Left colon (tissue), 2 donors: ENCODE results near the gene TWSG1. TPM values are rescaled to one million over a fixed set of nuclear protein-coding genes. Genes with fewer than 3 reads are reported as not detected.

Source experiments
- ATAC-seq: fragments of 200-7000 bp; cut with Tn5 transposase; one replicate; pipeline ENCODE4 v1.9.1; 2020; ENCODE audit warnings: mild to moderate bottlenecking, moderate library complexity
- DNase-seq, 2 donors: peaks; one replicate each; pipeline ENCODE4 v3.0.0-alpha.2; 2020
- intact Hi-C, 2 donors: fragments of 100-400 bp; cut with DNase I in 1 of 2; cut with micrococcal nuclease in 1 of 2; formaldehyde crosslinking; loops; one replicate each; pipeline versions ENCODE4 v1.11.2 to v1.14.0; 2022; cut with DNase I, micrococcal nuclease
- long read RNA-seq: library from polyadenylated mRNA; unstranded; transcript quantifications from one replicate; pipeline ENCODE4 v2.0.0, GENCODE V29; 2021
- total RNA-seq, 2 donors: library from RNA; stranded (reverse); fragmentation: NEBNext Ultra II Directional; extraction: Animal tissue kit (Norgen Biotek cat#: 25700); gene quantifications; one replicate each; pipeline ENCODE4 v1.2.1, GENCODE V29; 2021
- donor health status: DM: no; HTN: no; CAD: no.
- donor health status: DM: yes; HTN: yes; CAD: no.

The TWSG1 gene
- total RNA-seq = 10 to 100 TPM; 24.5 to 26.7 TPM
- long read RNA-seq, transcript TWSG1-201 (5 exons, 3,756 nt) = major isoform, 72 of 84 reads
- long read RNA-seq, partial matches to known transcripts = 6 of 84 reads
- long read RNA-seq, other reads (novel, unspliced or antisense) = 6 of 84 reads

DNA sequence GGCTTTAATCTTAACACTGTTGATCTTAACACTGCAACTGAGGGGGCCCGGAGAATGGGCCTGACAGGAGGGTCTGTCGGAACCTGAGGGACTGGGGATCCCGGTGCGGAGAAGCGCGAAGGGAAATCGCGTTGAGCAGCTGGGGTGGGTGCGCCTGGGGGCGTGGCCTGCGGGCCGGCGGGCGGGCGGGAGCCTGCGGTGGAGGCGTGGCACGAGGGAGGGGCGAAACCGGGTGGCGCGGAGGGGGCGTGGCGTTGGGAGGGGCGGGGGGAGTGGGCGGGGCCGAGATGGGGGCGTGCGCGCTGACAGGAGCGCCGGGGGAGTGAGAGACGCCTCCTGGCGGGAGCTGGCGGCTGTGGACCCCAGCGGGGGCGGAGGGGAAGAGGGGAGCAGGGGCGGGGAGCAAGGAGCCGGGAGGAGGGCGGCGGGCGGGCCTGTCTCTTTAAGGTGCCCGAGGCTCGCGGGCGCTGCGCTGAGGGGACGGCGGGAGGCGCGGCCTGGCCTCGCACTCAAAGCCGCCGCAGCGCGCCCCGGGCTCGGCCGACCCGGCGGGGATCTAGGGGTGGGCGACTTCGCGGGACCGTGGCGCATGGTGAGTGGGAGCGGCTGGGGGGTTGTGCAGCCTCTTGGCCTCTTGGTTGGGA is at the start of gene TWSG1:
TSS of gene TWSG1 (plus strand) at position 445 of the 644 bp plus-strand sequence. CDS start 2,457 bp downstream, outside the sequence.
- DNase-seq (peak; percentile 93 to 95), ATAC-seq (peak; percentile 90)
- intact Hi-C loops = no loop called here

DNA sequence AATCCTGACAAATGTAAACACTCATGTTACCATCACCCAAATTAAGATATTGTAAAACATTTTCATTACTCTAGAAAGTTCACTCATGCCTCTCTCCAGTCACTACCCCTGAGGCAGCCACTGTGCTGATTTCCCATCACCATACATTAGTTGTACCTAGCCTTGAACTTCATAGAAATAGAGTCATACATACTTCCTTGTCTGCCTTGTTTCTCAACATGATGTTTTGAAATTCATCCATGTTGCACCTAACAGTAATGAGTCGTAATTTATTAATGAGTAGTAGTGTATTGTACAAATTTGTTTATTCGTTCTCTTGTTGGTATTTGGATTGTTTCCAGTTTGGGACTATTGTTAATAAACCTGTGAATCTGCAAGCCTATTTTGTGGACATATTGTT is 49.0 kb upstream of the TWSG1 start:
- DNase-seq (no peak), ATAC-seq (no peak)

DNA sequence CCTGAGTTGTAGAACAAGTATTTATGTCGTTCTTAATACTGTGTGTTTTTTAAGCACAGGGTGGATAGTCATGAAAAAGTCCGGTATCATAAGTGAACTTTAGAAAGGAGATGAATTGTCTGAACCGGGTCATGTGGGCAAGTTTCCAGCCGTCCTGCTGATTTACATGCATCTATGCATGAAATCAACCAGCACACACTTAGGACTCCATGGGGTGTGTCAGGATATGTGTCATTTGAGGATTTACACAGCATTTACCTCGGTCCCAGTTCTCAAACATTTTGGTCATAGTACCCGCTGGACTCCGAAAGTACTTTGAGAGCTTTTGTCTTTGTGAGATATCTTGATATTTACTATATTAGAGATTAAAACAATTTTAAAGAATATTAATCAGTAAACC is 47.5 kb upstream of the TWSG1 start:
- DNase-seq (no peak), ATAC-seq (no peak)
- intact Hi-C loops = no loop called here

More for the DNA sequence above, 49.0 kb upstream of the TWSG1 start:
- intact Hi-C loops = no loop called here

DNA sequence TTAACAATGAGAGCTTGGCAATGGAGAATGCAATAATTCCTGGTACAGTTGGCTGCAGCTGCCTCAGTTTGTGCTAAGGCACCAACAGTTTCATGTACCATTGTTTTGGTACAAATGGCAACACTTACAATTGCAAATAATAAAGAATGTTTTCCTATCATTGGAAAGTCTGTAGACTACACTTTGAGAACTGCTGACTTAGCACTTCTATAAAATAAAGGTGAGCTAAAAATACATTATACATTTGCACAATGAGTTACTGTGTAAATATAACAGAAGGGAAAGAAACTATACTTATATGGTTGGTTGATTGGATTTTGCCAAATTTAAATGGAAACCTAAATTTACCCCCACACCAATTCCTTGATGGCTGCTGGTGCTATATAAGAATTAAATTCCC is 44.9 kb upstream of the TWSG1 start:
- ATAC-seq = no peak
- no peak for DNase-seq
- intact Hi-C loops = no loop called here

DNA sequence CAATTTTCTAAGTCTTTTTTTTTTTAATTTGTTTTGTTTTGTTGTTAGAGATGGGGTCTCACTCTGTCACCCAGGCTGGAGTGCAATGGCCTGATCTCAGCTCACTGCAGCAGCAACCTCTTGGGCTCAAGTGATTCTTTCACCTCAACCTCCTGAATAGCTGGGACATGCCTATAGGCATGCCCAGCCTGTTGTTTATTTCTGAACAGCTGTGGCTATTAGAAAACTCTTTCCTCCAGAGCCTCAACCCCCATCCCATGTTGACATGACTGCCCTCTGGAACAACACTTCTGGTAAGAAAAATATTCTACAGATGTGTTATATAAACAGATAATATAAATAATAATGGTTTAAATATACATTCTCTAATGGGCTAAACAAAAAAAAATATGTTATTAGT is 44.4 kb upstream of the TWSG1 start:
- intact Hi-C loops = no loop called here
- DNase-seq = no peak

DNA sequence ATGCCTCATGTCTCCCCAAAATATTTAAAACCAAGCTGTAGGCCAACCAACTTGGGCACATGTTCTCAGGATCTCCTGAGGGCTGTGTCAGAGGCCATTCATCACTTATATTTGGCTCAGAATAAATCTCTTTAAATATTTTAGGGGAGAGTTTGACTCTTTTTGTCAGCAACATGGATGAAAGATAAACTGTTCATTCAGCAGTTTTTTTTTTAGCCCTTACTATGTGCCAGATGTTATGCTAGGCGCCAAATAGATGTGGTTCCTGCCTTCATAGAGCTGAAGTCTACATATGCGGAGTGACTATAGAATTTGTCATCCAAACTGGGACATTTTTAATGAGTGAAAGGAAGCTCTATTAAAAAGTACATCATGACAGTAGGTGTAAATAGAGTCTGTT is 42.5 kb upstream of the TWSG1 start:
- DNase-seq (no peak), ATAC-seq (no peak)
- intact Hi-C loops = no loop called here

More for the DNA sequence above, 44.4 kb upstream of the TWSG1 start:
- ATAC-seq = no peak

DNA sequence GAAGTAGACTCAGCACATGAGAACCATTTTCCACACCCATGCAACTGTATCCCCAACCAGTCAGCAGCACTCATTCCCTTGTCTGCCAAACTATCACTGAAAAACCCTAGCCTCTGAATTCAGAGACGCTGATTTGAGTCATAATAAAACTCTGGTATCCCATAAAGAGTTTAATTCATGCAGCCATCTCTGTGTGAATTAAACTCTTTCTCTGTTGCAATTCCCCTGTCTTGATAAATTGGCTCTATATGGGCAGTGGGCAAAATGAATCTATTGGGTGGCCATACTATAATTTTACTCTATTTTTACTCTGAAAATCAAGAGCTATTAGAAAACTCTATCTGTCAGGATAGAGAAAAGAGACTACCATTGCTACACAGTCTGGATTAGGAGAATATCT is 40.6 kb upstream of the TWSG1 start:
- no peak for ATAC-seq

DNA sequence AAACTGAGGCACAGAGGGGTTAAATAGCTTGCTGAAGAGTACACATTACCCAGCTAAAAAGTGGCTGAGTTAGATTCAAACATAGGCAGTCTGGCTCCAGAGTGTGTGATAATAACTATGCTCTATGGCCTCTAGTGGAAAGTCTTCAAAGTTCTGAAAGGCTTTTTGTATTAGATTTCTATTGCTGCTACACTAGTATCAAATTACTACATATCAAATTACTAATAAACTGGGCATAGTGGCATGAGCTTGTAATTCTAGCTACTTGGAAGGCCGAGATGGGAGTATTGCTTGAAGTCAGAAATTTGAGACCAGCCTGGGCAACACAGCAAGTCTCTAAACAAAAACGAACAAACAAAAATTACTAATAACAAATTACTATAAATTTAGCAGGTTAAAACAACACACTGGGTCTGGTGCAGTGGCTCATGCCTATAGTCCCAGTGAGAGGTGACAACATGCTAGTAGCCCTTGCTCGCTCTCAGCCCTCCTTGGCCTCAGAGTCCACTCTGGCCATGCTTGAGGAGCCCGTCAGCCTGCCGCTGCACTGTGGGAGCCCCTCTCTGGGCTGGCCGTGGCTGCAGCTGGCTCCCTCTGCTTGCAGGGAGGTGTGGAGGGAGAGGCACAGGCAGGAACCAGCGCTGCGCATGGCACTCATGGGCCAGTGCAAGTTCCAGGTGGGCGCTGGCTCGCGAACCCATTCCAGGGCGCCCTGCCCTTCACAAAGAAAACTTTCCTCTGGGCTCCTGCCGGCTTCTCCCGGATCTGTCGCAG is 38.2 kb upstream of the TWSG1 start:
- ATAC-seq = no peak
- DNase-seq = no peak
- intact Hi-C loops = no loop called here

More for the DNA sequence above, 40.6 kb upstream of the TWSG1 start:
- intact Hi-C loops = no loop called here
- DNase-seq = no peak

DNA sequence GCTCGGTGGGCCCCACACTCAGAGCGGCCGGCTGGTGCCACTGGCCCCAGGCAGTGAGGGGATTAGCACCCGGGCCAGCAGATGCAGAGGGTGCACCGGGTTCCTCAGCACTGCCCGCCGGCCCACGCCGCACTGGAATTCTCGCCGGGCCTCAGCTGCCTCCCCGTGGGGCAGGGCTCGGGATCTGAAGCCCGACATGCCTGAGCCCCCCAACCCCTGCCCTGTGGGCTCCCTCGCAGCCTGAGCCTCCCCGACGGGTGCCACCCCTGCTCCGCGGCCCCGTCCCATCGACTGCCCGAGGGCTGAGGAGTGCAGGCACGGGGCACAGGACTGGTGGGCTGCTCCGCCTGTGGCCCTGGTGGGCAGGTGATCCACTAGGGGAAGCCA is 37.6 kb upstream of the TWSG1 start:
- ATAC-seq (no peak), DNase-seq (no peak)
- intact Hi-C loops = no loop called here

DNA sequence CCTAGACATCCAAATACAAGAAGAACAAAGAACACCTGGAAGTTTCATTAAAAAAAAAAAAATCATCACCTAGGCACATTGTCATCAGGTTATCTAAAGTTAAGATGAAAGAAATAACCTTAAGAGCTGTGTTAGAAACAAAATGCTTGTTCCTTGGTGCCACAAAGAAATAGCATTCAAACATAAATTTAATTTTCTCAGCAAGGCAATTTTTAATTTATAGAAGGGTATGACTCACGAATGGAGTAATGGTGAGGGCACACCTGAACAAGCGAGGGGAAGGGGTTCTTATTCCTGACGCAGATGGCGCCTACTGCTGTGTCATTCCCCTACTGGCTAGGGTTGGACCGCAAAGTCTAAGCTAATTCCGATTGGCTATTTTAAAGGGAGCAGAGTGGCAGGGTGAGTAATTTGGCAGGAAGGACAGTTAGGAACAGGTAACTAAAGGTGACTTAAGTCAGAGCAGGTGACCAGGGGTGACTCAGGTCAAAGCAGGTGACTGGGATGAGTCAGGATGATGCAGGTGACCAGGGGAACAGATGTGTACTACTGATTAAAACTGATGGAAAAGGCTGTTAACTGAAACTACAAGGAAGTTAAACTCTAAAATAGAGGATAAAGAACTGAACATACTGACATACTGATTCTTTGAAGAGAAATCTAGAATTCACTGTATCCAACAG is 30.0 kb upstream of the TWSG1 start:
- ATAC-seq (no peak), DNase-seq (no peak)
- intact Hi-C loops = no loop called here

DNA sequence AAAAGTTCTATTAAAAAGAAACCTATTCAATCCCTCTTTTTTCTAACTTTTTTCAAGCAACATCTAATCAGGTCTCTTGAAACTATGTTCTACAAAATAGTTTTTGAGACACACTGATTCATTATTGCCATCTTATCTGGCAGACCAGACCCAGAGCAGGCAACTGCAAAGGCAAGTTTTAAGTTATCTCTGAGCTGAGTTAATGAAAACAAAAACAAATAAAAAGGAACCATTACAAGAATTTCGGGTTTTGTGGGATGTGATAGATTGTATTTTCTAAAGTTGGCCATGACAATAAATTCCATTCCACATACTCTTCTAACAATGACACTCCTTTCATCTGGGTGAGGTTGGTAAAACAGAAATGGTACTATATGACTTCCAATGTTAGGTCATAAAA is 15.2 kb upstream of the TWSG1 start:
- intact Hi-C loops = no loop called here
- DNase-seq = no peak
- no peak for ATAC-seq

DNA sequence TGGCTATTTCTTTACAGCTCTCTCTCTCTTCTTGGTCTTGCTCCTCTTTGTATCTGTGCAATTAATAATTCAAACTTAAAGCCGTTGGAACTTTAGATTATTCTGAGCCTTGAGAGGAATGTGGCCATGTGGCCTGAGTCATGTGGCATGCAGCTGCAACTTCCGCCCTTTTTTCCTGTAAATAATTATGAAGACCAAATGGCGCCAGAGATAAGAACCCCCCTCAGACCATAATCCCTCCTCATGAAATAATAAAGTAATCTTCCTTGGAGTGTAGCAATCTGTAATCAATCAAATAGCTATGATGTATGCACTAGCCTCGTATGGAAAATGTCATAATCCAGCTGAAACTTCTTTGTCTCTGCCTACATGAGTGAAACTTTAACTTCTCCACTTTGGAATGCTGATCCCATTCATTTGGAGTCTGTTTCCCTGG is 13.5 kb upstream of the TWSG1 start:
- intact Hi-C loops = no loop called here
- DNase-seq = no peak
- no peak for ATAC-seq

DNA sequence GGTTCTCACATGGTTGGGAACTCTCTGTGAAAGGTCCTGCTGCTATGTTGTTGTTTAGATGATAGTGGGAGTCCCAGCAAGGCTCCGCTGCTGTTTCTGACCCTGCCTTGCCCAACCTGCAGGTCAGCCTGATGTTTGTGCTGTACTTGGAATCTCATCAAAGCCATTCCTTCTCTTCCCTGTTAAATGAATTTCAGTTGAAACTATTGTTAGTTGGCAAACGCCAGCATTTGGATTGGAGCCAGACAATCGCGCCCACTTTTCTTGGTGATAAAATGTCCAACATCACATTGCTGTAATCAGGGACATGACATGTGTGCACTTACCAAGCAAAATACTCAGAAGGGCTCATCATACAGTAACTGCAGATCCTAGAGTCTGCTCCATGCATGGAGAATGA is 12.8 kb upstream of the TWSG1 start:
- DNase-seq (no peak), ATAC-seq (no peak)
- intact Hi-C loops = no loop called here

DNA sequence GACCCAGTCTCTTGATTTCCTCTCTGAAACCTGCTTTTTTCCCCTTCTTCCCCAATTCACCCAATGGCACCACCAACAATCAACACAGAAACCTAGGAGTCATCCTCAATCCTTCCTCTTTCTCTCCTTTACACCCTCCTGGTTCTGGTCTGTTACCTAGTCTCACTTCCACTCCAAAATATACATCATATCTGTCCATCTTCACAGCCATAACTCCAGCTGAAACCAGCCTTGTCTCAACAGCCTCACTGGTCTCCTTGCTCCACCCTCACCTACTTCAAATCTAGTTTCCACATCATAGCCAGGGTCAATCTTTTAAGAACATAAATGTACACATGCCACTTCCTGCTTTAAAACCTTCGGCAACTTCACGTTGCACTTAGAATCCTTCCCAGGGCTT is 11.8 kb upstream of the TWSG1 start:
- intact Hi-C loops = no loop called here
- DNase-seq (no peak), ATAC-seq (no peak)

DNA sequence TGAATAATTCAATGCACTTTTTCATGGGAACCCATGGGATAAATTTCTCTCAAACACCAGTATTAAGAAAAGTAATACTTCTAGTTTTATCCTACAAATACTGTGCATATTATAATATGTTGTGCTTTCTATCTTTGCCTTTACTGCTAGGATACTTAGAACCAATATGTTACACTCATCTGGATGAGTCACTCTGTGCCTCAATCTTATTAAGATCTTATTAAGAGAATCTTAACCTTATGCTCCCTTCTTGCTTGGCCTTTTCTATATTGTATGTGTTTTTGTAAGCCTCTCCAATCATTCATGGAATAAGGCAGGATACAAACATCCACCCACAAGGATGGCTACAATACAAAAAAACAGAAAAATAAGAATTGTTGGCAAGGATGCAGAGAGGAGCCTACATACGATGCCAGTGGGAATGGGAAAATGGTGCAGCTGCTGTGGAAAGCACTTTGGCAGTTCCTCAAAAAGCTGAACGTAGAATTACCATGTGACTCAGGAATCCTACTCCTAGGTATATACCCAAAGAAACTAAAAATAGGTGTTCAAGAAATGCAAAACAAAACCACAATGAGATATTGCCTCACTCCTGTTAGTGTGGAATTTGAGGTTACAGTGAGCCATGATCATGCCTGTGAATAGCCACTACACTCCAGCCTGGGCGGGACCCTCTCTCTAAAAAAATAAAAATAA is 10.7 kb upstream of the TWSG1 start:
- ATAC-seq = no peak
- no peak for DNase-seq
- intact Hi-C loops = no loop called here

DNA sequence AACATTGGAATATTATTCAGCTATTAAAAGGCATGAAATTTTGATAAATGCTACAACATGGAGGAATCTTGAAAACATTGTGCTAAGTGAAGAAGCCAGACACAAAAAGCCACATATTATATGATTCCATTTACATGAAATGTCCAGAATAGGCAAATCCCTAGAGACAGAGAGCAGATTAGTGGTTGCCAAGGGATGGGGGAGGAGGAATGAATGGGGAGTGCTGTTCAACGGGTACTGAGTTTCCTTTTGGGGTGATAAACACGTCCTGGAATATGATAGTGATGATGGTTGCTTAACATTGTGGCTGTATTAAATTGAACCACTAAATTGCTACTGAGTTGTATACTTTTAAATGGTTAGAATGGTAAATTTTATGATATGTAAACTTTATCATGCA is 8.9 kb upstream of the TWSG1 start:
- intact Hi-C loops = no loop called here
- ATAC-seq = no peak
- DNase-seq = no peak

DNA sequence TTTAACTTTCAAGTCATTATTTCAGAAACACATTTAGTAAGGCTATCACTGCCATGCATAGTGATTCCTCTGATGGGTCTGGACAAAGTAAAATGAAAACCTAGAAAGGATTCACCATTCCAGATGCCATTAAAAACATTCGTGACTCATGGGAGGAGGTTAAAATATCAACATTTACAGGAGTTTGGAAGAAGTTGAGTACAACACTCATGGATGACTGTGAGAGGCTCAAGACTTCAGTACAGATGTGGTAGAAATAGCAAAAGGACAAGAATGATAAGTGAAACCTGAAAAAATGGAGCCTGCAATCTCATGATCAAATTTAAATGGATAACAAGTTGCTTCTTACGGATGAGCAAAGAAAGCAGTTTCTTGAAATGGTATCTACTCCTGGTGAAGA is 5.8 kb upstream of the TWSG1 start:
- intact Hi-C loops = no loop called here
- ATAC-seq = no peak

DNA sequence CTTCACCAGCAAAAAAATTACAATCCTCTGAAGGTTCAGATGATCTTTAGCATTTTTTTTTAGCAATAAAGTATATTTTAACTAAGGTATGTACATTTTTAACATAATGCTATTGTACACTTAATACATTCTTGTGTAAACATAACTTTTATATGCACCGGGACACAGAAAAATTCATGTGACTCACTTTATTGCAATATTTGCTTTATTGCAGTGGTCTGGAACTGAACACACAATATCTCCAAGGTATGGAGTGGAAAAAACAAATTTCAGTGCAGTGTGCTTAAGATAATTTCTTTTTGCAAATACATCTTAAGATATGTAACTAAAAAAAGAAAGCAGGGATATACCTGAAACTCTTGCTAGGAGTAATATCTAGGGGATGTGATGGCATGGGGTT is 5.1 kb upstream of the TWSG1 start:
- intact Hi-C loops = no loop called here
- ATAC-seq (no peak), DNase-seq (no peak)

More for the DNA sequence above, 5.8 kb upstream of the TWSG1 start:
- DNase-seq = no peak

DNA sequence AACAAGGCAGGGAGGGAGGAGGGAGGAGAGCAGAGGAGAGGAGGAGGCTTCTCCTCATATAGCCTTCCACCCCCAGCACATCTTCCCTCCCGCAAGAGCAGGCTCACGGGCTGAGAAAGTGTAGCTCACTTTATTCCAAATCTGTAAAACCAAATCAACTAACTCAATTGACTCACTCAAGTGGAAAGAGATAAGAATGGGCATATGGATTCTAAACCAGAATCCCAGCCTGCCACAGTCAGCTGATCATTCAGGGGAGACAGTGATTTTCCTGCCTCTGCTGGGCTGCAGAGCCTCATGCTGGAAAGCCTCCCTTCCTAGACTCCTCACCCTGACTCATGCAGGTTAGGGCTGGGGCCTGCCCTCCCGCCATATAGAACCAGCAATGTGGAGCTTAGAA is 4.2 kb upstream of the TWSG1 start:
- DNase-seq (no peak), ATAC-seq (no peak)
- intact Hi-C loops = no loop called here
